ENCODE measurements around the gene LZTS3. TPM values are rescaled to one million over a fixed set of nuclear protein-coding genes. Genes with fewer than 3 reads are reported as not detected.

The LZTS3 gene
- polyA plus RNA-seq, 3 donors, result 0.05 to 0.45 TPM; not detected in 1

GRCh38 chr20:3204124-3204794, 30.9 kb upstream of the LZTS3 start, which contains the start of gene DDRGK1:
DDRGK1 (minus strand) TSS chr20:3204682; CDS start chr20:3204627, 55 bp downstream.
- Histone ChIP-seq H3K9ac (ENCODE audit: insufficient read depth, low read length, poor library complexity, severe bottlenecking) (peak within 1 kb of the TSS; percentile 76), H3K4me1 (ENCODE audit: control insufficient read depth in 1 of 2, insufficient read depth in 2 of 2, low read length in 2 of 2) (peaks cover 19 to 23% of the 10 kb centered on the region in 2 donors), H3K9me3 (replicated peaks in 1 of 2; ENCODE audit: control insufficient read depth in 1 of 2, insufficient read depth in 1 of 2, low read length in 2 of 2) (no peaks in the 10 kb centered on the region), H3K79me2 (ENCODE audit: insufficient read depth, low read length) (peaks cover 25% of the 10 kb centered on the region), H4K20me1 (ENCODE audit: insufficient read depth, low read length) (no peaks in the 10 kb centered on the region), H2AFZ (ENCODE audit: insufficient read depth, low read depth, low read length, poor library complexity, severe bottlenecking) (peak within 1 kb of the TSS; percentile 96), H3K4me3 (replicated peaks in 1 of 3; ENCODE audit: low read depth in 2 of 3, low read length in 3 of 3) (peak within 1 kb of the TSS; percentile 78 to 98 (median 79)), H3K36me3 (replicated peaks in 1 of 2; ENCODE audit: control insufficient read depth in 1 of 2, insufficient read depth in 2 of 2, low read length in 2 of 2) (peaks cover 15 to 24% of the 10 kb centered on the region in 2 donors), H3K4me2 (replicated peaks; ENCODE audit: extremely low read depth, low read length, poor library complexity, severe bottlenecking) (peak within 1 kb of the TSS; percentile 96), H3K27me3 (ENCODE audit: control insufficient read depth in 2 of 2, insufficient read depth in 2 of 2, low read length in 2 of 2) (no peaks in the 10 kb centered on the region), H3K27ac (ENCODE audit: low read depth in 1 of 2, low read length in 2 of 2) (peak within 1 kb of the TSS; percentile 14 to 79)
- H3K27me3 Mint-ChIP-seq (ENCODE audit: low read depth in 3 of 3), result peaks cover 0 to 2% (median 0%) of the 10 kb centered on the region in 3 donors
- intact Hi-C loops (cut with micrococcal nuclease), result loop anchor here in 1 of 2 donors (2.0 to 5.0 kb wide), 2 partner anchors 45 to 157 kb away; partner anchors contain the start of genes FASTKD5, MRPS26 and UBOX5
- H3K4me3 Mint-ChIP-seq, result peak within 1 kb of the TSS; percentile 96 to 97
- TF ChIP-seq CTCF (IDR thresholded peaks at IDR 0.05), result no peak
- DNase-seq, result peak; percentile 78 to 83 (median 80)
- H3K4me1 Mint-ChIP-seq, result peaks cover 20% of the 10 kb centered on the region
- H3K9me3 Mint-ChIP-seq, result peaks cover 0 to 2% (median 0%) of the 10 kb centered on the region in 7 donors
- peak within 1 kb of the TSS; percentile 55 to 94 (median 89) for H3K27ac Mint-ChIP-seq
- WGBS (ENCODE audit: insufficient coverage), result 0% methylated on average over 41 of the region's 48 CpGs
- H3K36me3 Mint-ChIP-seq, result peaks cover 22 to 37% of the 10 kb centered on the region in 2 donors

- peak overlapping the region; percentile 96 for H2AFZ ChIP-seq (ENCODE audit: insufficient read depth, low read depth, low read length, poor library complexity, severe bottlenecking)
These were observed 30.2 kb upstream of the LZTS3 start for GRCh38 chr20:3203315-3204123.

More at GRCh38 chr20:3203315-3204123, 30.2 kb upstream of the LZTS3 start:
- Mint-ChIP-seq H3K4me3 (peak overlapping the region; percentile 96 to 97), H3K27ac (peak overlapping the region in 6 of 7 donors; percentile 55 to 94 (median 88)), H3K9me3 (no peaks in the 10 kb centered on the region), H3K27me3 (ENCODE audit: low read depth in 3 of 3) (peaks cover 0 to 2% (median 0%) of the 10 kb centered on the region in 3 donors), H3K36me3 (peaks cover 29 to 45% of the 10 kb centered on the region in 2 donors), H3K4me1 (peaks cover 16% of the 10 kb centered on the region)
- intact Hi-C loops (cut with micrococcal nuclease), result loop anchor here in 1 of 2 donors (2.0 to 5.0 kb wide), 2 partner anchors 45 to 156 kb away; partner anchors contain the start of genes FASTKD5, MRPS26 and UBOX5
- no peaks in the 10 kb centered on the region for H3K27me3 ChIP-seq (ENCODE audit: control insufficient read depth in 2 of 2, insufficient read depth in 2 of 2, low read length in 2 of 2)
- H3K79me2 ChIP-seq (ENCODE audit: insufficient read depth, low read length), result peaks cover 24% of the 10 kb centered on the region
- H3K27ac ChIP-seq (ENCODE audit: low read depth in 1 of 2, low read length in 2 of 2), result peak overlapping the region in 1 of 2 donors; percentile 79
- no peak for DNase-seq
- peak overlapping the region; percentile 78 to 98 (median 79) for H3K4me3 ChIP-seq (replicated peaks in 1 of 3; ENCODE audit: low read depth in 2 of 3, low read length in 3 of 3)
- no peaks in the 10 kb centered on the region for H3K9me3 ChIP-seq (replicated peaks in 1 of 2; ENCODE audit: control insufficient read depth in 1 of 2, insufficient read depth in 1 of 2, low read length in 2 of 2)
- H3K4me2 ChIP-seq (replicated peaks; ENCODE audit: extremely low read depth, low read length, poor library complexity, severe bottlenecking), result peak overlapping the region; percentile 96
- H3K9ac ChIP-seq (ENCODE audit: insufficient read depth, low read length, poor library complexity, severe bottlenecking), result peak overlapping the region; percentile 76
- no peaks in the 10 kb centered on the region for H4K20me1 ChIP-seq (ENCODE audit: insufficient read depth, low read length)
- peaks cover 20 to 31% of the 10 kb centered on the region in 2 donors for H3K36me3 ChIP-seq (replicated peaks in 1 of 2; ENCODE audit: control insufficient read depth in 1 of 2, insufficient read depth in 2 of 2, low read length in 2 of 2)
- peaks cover 17 to 19% of the 10 kb centered on the region in 2 donors for H3K4me1 ChIP-seq (ENCODE audit: control insufficient read depth in 1 of 2, insufficient read depth in 2 of 2, low read length in 2 of 2)
- no peak for TF ChIP-seq CTCF (IDR thresholded peaks at IDR 0.05)
- 15% methylated on average over 29 of the region's 31 CpGs for WGBS (ENCODE audit: insufficient coverage)
